ENCODE results near the gene MSH2.
"Not testable (repeated sequence)": the region's sequence is repeated elsewhere in the genome, so short reads cannot be mapped to it uniquely, and the experiment has no call there.

Gene MSH2

DNA sequence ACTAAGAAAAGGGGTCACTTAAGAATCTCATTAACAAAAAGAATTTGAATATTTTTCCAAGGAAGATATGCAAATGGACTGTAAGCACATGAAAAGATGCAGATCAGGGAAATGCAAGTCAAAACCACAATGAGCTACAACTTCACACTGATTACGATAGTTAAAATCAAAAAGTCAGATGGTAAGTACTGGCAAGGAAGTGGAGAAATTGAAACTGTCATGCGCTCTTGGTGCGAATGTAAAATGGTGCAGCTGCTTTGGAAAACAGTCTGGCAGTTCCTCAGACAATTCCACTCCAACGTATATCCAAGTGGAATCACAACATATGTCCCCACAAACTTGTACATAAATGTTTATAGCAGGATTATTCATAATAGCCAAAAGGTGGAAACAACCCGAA is 81.4 kb downstream of the MSH2 start:
- no peak for DNase-seq (ENCODE audit: low spot score)

- DNase-seq (ENCODE audit: low spot score): no peak
These were observed 82.2 kb downstream of the MSH2 start for GRCh38 chr2:47485177-47485576.

- DNase-seq (ENCODE audit: low spot score): no peak
These were observed 82.9 kb downstream of the MSH2 start for GRCh38 chr2:47485751-47486300.

DNA sequence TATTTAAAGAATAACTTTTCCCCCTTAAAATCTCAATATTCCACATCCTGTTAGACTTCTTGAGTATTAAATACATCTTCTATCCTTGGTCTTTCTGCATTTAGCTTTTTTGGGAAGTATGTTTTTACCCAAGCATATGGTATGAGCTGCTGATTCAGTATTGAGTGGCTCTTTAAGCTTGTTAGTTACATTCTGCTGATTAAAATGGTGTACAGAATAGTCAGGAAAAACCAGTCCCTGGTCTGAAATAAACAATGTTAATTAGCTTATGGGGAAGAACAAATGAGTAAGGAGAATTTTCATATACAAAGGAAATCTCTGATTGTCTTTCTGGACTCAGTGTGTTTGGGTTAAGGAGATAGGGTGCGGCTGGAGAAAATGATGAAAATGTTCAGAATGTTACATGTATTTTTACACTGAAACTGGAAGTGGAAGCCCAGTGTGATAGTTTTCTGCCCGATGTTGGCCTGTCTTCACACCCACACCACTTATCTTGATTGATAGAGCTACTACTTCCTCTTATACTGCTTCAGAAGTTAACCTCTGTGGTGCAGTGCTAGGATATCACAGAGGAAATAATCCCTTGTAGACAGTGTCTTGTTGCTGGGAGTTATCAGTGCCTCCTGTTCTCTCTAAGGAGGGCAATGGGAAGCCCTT is 84.0 kb downstream of the MSH2 start:
- no peak for DNase-seq (ENCODE audit: low spot score)

- no peak for DNase-seq (ENCODE audit: low spot score)
These were observed 84.5 kb downstream of the MSH2 start for GRCh38 chr2:47487498-47487875.

GRCh38 chr2:47488870-47489584 is 86.1 kb downstream of the MSH2 start:
- peak; percentile 12 for DNase-seq (ENCODE audit: low spot score)

- no peak for DNase-seq (ENCODE audit: low spot score)
These were observed 87.5 kb downstream of the MSH2 start for GRCh38 chr2:47490406-47490805.

DNA sequence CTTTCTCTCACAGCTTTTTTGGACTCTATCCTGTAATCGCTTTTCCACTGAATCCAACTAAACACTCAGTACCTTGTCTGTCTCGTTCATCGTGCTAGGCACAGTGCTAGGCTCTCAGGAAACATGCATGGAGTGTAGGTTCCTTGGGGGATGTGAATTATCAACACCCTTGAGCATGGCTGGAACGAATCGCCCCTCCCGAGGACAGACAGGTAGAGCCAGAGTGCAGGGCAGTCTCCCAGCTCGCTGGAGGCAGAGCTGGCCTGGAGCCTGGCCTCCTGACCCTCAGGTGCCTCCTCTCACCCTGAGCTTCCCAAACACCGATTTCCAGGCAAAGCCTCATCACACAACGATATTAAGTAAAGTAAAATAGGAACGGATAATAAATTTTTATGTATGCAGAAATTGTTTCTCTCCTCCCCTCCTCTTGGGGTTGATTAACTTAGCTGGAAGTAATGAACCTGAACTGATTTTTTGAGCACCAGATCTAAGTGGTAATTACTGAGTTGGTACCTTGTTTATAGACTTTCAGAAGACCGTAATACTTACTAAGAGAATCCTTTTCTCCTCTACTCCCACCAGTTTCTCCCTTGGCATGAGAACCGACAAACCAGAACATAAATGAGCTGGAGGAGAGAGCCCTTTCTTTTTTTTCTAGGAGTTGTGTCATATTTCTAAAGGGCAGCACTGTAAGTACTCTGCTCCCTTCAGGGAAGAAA is 90.5 kb downstream of the MSH2 start:
- no peak for DNase-seq (ENCODE audit: low spot score)

GRCh38 chr2:47494267-47495130 is 91.5 kb downstream of the MSH2 start:
- DNase-seq (ENCODE audit: low spot score): no peak

DNA sequence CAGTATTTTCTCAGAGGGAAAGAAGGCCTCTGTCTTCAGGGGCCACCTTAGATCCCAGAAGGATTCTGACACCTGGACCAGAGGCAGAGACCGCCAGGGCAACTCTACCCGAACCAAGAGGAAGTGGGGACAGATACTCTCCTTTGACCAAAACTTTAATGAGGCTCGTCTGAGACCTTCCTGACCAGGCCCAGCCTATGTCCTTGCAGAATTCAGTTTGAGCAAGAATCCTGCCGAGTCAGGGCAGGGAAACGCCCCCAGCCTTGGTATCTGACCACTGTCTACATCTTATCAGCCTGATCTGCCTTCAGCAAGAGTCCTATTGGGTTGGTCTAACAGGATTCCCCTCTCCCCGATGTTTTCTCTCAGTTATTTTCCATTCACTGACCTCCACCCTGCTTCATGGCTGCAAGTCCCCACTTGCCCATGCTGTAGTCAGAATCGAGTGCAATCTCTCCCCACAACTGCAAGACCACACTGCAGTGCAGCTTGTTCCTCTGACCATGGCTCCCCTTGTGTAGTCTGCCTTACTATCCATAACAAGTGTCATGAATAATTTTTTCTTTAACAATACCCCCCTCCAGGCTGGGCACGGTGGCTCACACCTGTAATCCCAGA is 95.0 kb downstream of the MSH2 start:
- no peak for DNase-seq (ENCODE audit: low spot score)

GRCh38 chr2:47499093-47499492 is 96.1 kb downstream of the MSH2 start:
- no peak for DNase-seq (ENCODE audit: low spot score)

DNA sequence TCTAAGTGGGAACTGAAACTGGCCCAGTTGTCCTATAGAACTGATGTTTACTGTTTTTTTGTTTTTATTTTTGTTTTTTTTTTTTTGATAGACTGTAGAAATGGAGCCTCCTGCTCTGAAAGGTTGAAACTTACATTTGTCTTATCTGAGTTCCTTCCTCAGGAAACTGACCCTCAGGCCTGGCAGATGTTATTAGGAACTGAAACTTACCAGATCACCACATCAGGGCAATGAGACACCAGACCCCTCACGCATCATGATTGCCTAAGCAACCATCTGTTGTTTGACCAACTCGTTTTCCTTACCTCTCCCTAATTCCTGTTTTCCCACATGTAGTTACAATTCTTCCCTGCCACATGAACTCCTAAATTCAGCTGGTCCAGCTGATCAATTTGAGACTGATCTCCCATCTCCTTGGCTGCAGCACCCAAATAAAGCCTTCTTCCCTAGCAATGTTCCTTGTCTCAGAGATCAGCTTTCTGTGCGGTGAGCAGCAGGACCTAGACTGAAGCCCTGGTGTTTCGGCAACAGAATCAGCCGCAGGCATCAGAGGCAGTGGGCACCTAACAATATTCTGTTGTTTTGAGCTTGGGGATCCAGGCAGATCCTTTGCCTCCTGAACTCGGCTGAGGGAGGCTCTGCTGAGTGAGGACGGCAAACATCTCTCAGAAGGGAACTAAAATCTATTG is 96.8 kb downstream of the MSH2 start:
- DNase-seq (ENCODE audit: low spot score): no peak

DNA sequence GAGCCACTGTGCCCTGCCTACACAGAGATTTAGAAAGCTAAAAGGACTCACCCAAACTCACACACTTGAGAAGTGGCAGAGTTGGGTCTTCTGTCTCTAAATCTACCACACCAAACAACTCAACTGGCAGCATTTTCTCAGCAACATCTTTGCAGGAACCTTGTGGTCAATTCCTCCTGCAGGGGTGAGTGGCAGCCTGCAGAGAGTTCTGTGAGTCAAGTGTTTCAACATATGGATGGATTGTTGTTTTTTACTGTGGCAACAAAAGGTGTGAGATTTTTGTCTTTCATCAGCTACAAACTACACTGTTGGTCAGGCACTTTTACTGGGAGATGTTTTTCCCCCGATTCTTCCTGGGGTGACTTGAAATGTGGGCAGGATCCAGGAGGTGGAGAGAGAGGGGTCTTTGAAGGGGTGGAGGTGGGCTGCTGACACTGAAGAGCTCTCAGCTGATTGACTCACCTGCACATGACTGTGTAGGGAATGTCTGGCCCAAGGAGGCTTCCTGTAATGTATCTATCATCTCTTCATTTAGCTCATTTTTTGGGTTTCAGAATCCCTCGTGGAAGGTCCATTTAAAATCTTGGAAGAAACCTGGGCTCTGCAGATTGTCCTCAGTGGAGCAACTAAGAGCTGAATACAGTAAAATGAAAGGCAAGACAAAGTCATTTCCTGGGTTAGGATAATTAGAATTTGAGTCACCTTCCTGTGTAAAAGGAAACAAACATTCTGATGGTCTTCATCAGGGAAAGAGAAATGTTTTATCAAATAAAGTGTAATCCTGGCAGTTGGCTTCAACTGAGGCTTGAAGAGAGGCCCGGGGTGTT is 98.6 kb downstream of the MSH2 start:
- no peak for DNase-seq (ENCODE audit: low spot score)

GRCh38 chr2:47502498-47502897 is 99.5 kb downstream of the MSH2 start:
- not testable (repeated sequence) for DNase-seq (ENCODE audit: low spot score)

GRCh38 chr2:47503481-47504070 is 100.6 kb downstream of the MSH2 start:
- no peak for DNase-seq (ENCODE audit: low spot score)

- no peak for DNase-seq (ENCODE audit: low spot score)
These were observed 101.3 kb downstream of the MSH2 start for GRCh38 chr2:47504174-47504810.

DNA sequence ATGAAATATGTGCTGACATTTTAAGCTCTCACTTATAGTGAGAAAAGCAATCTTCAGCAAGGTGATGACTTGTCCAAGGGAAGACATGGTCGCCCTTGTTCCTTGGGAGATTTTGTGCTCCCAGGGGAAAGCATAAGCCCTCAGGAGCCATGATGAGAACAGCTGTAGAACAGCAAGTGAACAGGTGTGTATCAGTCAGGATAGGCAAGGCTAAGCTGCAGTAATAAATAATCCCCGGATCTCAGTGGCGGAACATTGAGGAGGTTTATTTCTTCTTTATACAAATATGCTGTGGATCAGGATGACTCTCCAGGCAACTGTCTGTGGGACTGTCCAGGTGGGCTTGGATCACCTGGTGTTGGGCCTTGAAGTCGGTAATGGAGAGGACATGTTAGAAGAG is 103.1 kb downstream of the MSH2 start:
- no peak for DNase-seq (ENCODE audit: low spot score)

DNA sequence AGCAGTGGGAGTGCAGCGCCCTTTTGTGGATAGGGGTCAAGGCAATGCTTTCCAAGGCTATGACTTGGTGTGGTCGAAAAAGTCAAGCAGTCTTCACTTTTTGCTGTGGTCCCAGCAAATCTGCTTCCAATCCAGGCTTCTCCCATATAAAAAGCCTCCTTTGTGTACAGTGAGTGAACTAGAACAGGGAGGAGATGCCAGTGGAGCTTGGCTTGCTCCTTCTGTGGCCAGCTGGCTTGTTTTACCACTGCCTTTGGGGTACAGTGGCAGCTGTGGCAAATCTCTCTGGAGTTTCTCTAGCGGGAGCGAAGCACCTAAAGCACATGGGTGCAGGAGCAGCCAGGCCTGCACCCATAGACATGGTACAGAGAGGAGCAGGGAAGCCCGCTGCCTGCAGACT is 103.5 kb downstream of the MSH2 start:
- DNase-seq (ENCODE audit: low spot score): no peak

DNA sequence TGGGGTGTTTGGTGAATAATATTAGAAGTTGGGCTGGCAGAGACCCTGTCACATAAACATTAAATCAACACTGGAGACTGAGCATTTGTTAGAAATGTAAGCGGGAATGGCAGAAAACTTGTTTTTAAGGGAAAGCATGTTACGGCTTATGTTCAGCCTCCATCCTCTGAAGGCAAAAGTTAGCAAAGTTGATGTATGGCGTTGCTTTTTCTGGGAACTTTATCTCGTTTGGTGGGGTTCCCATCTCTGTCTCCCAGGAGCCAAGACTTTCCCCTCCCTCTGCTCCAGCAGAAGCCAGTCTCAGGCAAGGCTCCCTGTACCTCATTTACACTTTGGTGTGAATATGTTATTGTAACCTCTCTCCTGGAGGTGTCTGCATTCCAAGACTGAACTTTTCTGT is 105.1 kb downstream of the MSH2 start:
- DNase-seq (ENCODE audit: low spot score): no peak

All from cerebellar cortex (tissue), 1 donor.